ENCODE results near the gene SLFN14. TPM values are rescaled to one million over a fixed set of nuclear protein-coding genes. Genes with fewer than 3 reads are reported as not detected.

Gene SLFN14
- polyA plus RNA-seq, 2 of the 4 experiments (the other 2 are of a cell fraction) = not detected

DNA sequence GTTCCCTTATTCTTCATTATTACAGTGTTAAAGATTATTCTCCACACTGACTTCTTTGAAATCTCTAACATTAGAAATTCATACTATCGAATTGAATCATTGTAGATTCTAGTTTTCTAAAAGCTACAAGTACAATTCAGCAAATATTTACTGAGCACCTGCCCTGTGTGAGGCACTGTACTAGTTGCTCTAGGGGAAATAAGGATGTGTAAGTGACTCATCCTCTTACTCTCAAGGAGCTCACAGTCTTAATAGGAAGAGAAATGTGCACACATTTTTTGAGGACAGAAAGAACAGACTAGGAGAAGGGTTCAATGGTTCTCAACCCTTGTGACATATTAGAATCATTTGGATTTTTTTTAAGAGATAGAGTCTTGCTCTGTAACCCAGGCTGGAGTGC lies 15.5 kb downstream of the SLFN14 start:
- Histone ChIP-seq H3K4me3 (no peak overlapping the region), H3K4me2 (no peak overlapping the region), H3K9me3 (no peaks in the 10 kb centered on the region), H3K4me1 (no peaks in the 10 kb centered on the region), H3K27ac (no peak overlapping the region)
- ChIA-PET POLR2A (no interaction called here), CTCF (interaction anchor here (1.1 to 15.4 kb wide), 4 partner anchors 12 to 376 kb away, joined by 3 to 308 read pairs (median 22); no protein-coding TSS in a partner anchor)
- TF ChIP-seq RNF2 (IDR thresholded peaks at IDR 0.05; ENCODE audit: borderline replicate concordance, low read depth) (no peak), FOSL2 (IDR thresholded peaks at IDR 0.05) (no peak), FOSL2 (CRISPR knock-in tag; IDR thresholded peaks at IDR 0.05) (0 out of 2 replicates have a peak, but pooled peaks have one; percentile 20)
- ATAC-seq = no peak
- DNase-seq (ENCODE audit: low read depth in 1 of 2, low spot score in 1 of 2) = no peak
- no peak for FAIRE-seq
- WGBS (ENCODE audit: missing lambda C conversion rate) = 20% methylated on average over 1 of the region's 1 CpG

DNA sequence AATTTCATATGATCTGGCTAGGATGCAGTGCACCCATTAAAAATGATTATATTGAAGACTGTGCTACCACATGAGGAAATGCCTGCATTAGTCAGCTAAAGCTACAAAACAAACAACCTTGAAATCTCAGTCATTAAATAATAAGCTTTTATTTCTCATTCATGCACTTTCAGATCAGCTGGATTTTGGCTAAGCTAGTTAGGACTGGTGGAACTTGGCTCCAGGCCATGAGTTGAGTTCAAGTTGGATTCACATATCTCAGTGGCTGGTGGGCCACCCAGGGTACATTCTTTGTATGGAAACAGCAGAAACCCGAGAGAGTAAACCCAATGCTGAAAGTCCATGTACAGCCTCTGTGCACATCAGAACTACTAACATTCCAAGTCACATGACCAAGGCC lies 16.8 kb downstream of the SLFN14 start:
- POLR2A ChIA-PET = no interaction called here

DNA sequence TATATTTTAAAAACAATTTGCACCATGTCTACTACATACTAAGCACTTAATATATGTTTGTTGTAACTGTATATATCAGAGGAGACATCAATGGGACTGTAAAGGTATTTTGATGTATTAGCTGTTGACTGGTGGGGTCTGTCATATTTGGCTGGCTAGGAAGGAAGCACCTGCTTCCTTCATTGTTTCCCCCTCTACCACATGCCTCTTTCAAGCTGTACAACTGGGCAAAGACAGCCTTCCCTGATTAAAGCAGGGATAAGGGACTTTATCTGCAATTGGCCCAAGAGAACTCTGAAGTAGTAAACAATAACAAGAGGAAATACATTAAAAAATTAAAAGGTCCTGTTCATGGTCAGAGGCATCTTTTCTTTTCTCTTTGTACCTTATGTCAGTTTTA lies 17.6 kb downstream of the SLFN14 start:
- no peaks in the 10 kb centered on the region for H3K4me1 ChIP-seq
- no peak overlapping the region for H3K4me3 ChIP-seq
- no peaks in the 10 kb centered on the region for H3K9me3 ChIP-seq
- FAIRE-seq (no peak), ATAC-seq (no peak), DNase-seq (ENCODE audit: low read depth in 1 of 2, low spot score in 1 of 2) (no peak)
- ChIA-PET CTCF (interaction anchor here (1.6 to 15.4 kb wide), 6 partner anchors 10 to 374 kb away, joined by 4 to 308 read pairs (median 16); no protein-coding TSS in a partner anchor), POLR2A (no interaction called here)
- no peak overlapping the region for H3K4me2 ChIP-seq
- no peak overlapping the region for H3K27ac ChIP-seq
- TF ChIP-seq RCOR1 (IDR thresholded peaks at IDR 0.05; ENCODE audit: low read depth, low read length) (no peak), MAZ (IDR thresholded peaks at IDR 0.05; ENCODE audit: borderline replicate concordance, low read depth, low read length) (no peak), FOSL2 (IDR thresholded peaks at IDR 0.05) (no peak), FOSL2 (CRISPR knock-in tag; IDR thresholded peaks at IDR 0.05) (no peak), HOXB13 (CRISPR knock-in tag; IDR thresholded peaks at IDR 0.05; ENCODE audit: low read depth) (no peak), CHD2 (IDR thresholded peaks at IDR 0.05; ENCODE audit: low read length, partially characterized antibody) (no peak), REST (IDR thresholded peaks at IDR 0.05) (no peak), BCL3 (IDR thresholded peaks at IDR 0.05) (no peak), NFE2L2 (conservative IDR thresholded peaks at IDR 0.05; ENCODE audit: low read length) (no peak), NR3C1 (IDR thresholded peaks at IDR 0.05) (no peak), FOXS1 (CRISPR knock-in tag; IDR thresholded peaks at IDR 0.05) (no peak)
- TF ChIP-seq, protein P1, sequence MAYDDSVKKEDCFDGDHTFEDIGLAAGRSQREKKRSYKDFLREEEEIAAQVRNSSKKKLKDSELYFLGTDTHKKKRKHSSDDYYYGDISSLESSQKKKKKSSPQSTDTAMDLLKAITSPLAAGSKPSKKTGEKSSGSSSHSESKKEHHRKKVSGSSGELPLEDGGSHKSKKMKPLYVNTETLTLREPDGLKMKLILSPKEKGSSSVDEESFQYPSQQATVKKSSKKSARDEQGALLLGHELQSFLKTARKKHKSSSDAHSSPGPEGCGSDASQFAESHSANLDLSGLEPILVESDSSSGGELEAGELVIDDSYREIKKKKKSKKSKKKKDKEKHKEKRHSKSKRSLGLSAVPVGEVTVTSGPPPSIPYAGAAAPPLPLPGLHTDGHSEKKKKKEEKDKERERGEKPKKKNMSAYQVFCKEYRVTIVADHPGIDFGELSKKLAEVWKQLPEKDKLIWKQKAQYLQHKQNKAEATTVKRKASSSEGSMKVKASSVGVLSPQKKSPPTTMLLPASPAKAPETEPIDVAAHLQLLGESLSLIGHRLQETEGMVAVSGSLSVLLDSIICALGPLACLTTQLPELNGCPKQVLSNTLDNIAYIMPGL (CRISPR knock-in tag; IDR thresholded peaks at IDR 0.05; ENCODE audit: borderline replicate concordance) = no peak

More for the DNA sequence above, 16.8 kb downstream of the SLFN14 start:
- FAIRE-seq = no peak
- no peak overlapping the region for H3K27ac ChIP-seq
- DNase-seq (ENCODE audit: low read depth in 1 of 2, low spot score in 1 of 2) = no peak
- 36% methylated on average over 1 of the region's 1 CpG for WGBS (ENCODE audit: missing lambda C conversion rate)
- no peaks in the 10 kb centered on the region for H3K9me3 ChIP-seq
- CTCF ChIA-PET = interaction anchor here (1.1 to 15.4 kb wide), 4 partner anchors 10 to 375 kb away, joined by 3 to 308 read pairs (median 22); no protein-coding TSS in a partner anchor
- TF ChIP-seq MAFK (IDR thresholded peaks at IDR 0.05; ENCODE audit: partially characterized antibody) = no peak
- TF ChIP-seq, protein P2, sequence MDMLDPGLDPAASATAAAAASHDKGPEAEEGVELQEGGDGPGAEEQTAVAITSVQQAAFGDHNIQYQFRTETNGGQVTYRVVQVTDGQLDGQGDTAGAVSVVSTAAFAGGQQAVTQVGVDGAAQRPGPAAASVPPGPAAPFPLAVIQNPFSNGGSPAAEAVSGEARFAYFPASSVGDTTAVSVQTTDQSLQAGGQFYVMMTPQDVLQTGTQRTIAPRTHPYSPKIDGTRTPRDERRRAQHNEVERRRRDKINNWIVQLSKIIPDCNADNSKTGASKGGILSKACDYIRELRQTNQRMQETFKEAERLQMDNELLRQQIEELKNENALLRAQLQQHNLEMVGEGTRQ (IDR thresholded peaks at IDR 0.05) = 0 out of 2 replicates have a peak, but pooled peaks have one; percentile 11
- H3K4me3 ChIP-seq = no peak overlapping the region
- no peak overlapping the region for H3K4me2 ChIP-seq
- no peaks in the 10 kb centered on the region for H3K4me1 ChIP-seq
- no peak for ATAC-seq
